Mesenchymal stem cell (in vitro differentiated cells and primary cell): ENCODE results near the gene KCNG2.

Experiments
- DNase-seq: peaks from one replicate; pipeline ENCODE4 v3.0.0-alpha.2; 2013
- H2AFZ ChIP-seq: one replicate; pipeline ENCODE4 v1.6.1; 2013; ENCODE audit warnings: low read depth, mild to moderate bottlenecking, control low read depth, inconsistent platforms, low read length, moderate library complexity
- H2AK5ac ChIP-seq: 2 replicates; pipeline ENCODE4 v1.6.1; 2013; ENCODE audit warnings: low read length, moderate library complexity, mild to moderate bottlenecking, inconsistent platforms; ENCODE audit not compliant: severe bottlenecking
- H2BK120ac ChIP-seq: one replicate; pipeline ENCODE4 v1.6.1; 2013; ENCODE audit warnings: low read depth, mild to moderate bottlenecking, inconsistent platforms, low read length, moderate library complexity
- H2BK12ac ChIP-seq, 2 experiments: one replicate each; pipeline ENCODE4 v1.6.1; 2013; ENCODE audit warnings: inconsistent platforms in 2 of 2, low read length in 2 of 2, mild to moderate bottlenecking in 2 of 2, moderate library complexity in 2 of 2, control low read depth in 1 of 2
- H2BK15ac ChIP-seq: one replicate; pipeline ENCODE4 v1.6.1; 2013; ENCODE audit warnings: mild to moderate bottlenecking, low read depth, inconsistent platforms; ENCODE audit not compliant: poor library complexity, severe bottlenecking
- H2BK5ac ChIP-seq: 2 replicates; pipeline ENCODE4 v1.6.1; 2013; ENCODE audit warnings: low read depth, mild to moderate bottlenecking, low read length, control low read depth, inconsistent platforms; ENCODE audit not compliant: poor library complexity, severe bottlenecking
- H3K14ac ChIP-seq, 2 experiments: one replicate each; pipeline ENCODE4 v1.6.1; 2013; ENCODE audit warnings: inconsistent platforms in 2 of 2, low read length in 2 of 2, control low read depth in 1 of 2, mild to moderate bottlenecking in 1 of 2, moderate library complexity in 1 of 2
- H3K18ac ChIP-seq, 2 experiments: one replicate each; pipeline ENCODE4 v1.6.1; 2013; ENCODE audit warnings: inconsistent platforms in 2 of 2, low read length in 2 of 2, control low read depth in 1 of 2, low read depth in 1 of 2, mild to moderate bottlenecking in 1 of 2
- H3K23ac ChIP-seq, 2 experiments: one replicate each; pipeline ENCODE4 v1.6.1; 2013; ENCODE audit warnings: inconsistent platforms in 2 of 2, low read length in 2 of 2, mild to moderate bottlenecking in 2 of 2, moderate library complexity in 2 of 2, control low read depth in 1 of 2
- H3K27ac ChIP-seq: 2 replicates; pipeline ENCODE4 v1.5.1; 2013; ENCODE audit warnings: mild to moderate bottlenecking, moderate library complexity, low read length, control low read depth, inconsistent platforms; ENCODE audit not compliant: poor library complexity, severe bottlenecking
- H3K27me3 ChIP-seq, 2 experiments: 2 replicates each; pipeline versions ENCODE4 v1.6.1 to v1.7.0; 2013; ENCODE audit warnings: low read length in 2 of 2, mild to moderate bottlenecking in 2 of 2, moderate library complexity in 2 of 2, control low read depth in 1 of 2, inconsistent platforms in 1 of 2; ENCODE audit not compliant: control insufficient read depth in 1 of 2, insufficient read depth in 1 of 2
- H3K36me3 ChIP-seq, 2 experiments: 2 replicates each; pipeline versions ENCODE4 v1.6.1 to v1.7.0; 2013; ENCODE audit warnings: low read length in 2 of 2, control low read depth in 1 of 2, inconsistent platforms in 1 of 2, low read depth in 1 of 2, mild to moderate bottlenecking in 1 of 2; ENCODE audit not compliant: insufficient read depth in 2 of 2, control insufficient read depth in 1 of 2
- H3K4ac ChIP-seq, 2 experiments: one replicate each; pipeline ENCODE4 v1.6.1; 2013; ENCODE audit warnings: inconsistent platforms in 2 of 2, low read length in 2 of 2, mild to moderate bottlenecking in 2 of 2, moderate library complexity in 2 of 2, control low read depth in 1 of 2, low read depth in 1 of 2
- H3K4me1 ChIP-seq: 2 replicates; pipeline ENCODE4 v1.6.1; 2013; ENCODE audit warnings: low read depth, low read length, control low read depth; ENCODE audit not compliant: control insufficient read depth, insufficient read depth
- H3K4me2 ChIP-seq: 2 replicates; pipeline ENCODE4 v1.6.1; 2013; ENCODE audit warnings: low read length, mild to moderate bottlenecking, inconsistent platforms; ENCODE audit not compliant: poor library complexity, severe bottlenecking
- H3K4me3 ChIP-seq, 2 experiments: 2 replicates each; pipeline versions ENCODE4 v1.5.1 to v1.7.0; 2013; ENCODE audit warnings: low read length in 2 of 2, mild to moderate bottlenecking in 2 of 2, control low read depth in 1 of 2, low read depth in 1 of 2; ENCODE audit not compliant: insufficient read depth in 1 of 2
- H3K79me1 ChIP-seq: replicated peaks from 2 replicates; pipeline ENCODE4 v1.6.1; 2013; ENCODE audit warnings: mild to moderate bottlenecking, control low read depth, low read length, inconsistent platforms; ENCODE audit not compliant: poor library complexity, severe bottlenecking
- H3K9ac ChIP-seq: 2 replicates; pipeline ENCODE4 v1.7.0; 2013; ENCODE audit warnings: mild to moderate bottlenecking, low read length, moderate library complexity
- H3K9me3 ChIP-seq: 2 replicates; pipeline ENCODE4 v1.7.0; 2013; ENCODE audit warnings: mild to moderate bottlenecking, low read length; ENCODE audit not compliant: control insufficient read depth
- H4K8ac ChIP-seq: one replicate; pipeline ENCODE4 v1.6.1; 2013; ENCODE audit warnings: inconsistent platforms, mild to moderate bottlenecking, low read length, moderate library complexity
- H4K91ac ChIP-seq: one replicate; pipeline ENCODE4 v1.6.1; 2013; ENCODE audit warnings: mild to moderate bottlenecking, low read length, inconsistent platforms
- WGBS: methylation state at CpG from one replicate; pipeline ENCODE4 v1.1.7; 2013; ENCODE audit warnings: mixed read lengths; 5-methylcytosine and 5-hydroxymethylcytosine counted together

Gene KCNG2

DNA sequence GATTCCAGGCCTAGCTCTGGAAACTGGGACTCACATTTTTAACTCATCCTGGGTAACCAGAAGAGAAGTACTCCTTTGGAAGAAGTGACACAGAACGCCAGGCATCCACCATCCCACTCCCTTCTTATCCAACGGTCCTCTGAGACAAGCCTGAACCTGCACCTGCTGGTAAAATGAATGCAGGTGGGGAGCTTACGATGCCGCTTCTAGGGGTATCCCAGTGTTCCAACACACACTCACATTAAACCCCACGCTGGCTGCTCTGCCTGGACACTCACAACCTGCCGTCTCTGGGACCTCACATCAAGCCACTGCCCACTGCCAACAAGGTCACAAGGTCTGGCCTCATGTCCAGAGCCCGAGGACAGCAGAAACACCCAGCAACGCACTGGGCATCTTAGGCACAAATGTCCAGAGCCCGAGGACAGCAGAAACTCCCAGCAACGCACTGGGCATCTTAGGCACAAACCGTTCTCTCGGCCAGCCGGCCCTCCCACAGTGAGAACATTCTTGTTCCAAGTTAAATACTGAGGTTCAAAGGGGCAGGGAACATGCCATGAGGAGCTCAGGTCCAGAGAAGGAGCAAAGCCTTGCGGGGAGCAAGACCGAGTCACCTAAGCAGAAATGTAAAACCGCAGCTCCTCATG lies 143.9 kb downstream of the KCNG2 start:
- H4K91ac ChIP-seq, result no peak overlapping the region
- H3K4me3 ChIP-seq, result no peak overlapping the region
- no peak overlapping the region for H2BK12ac ChIP-seq
- H3K4me2 ChIP-seq, result no peak overlapping the region
- H3K36me3 ChIP-seq, result peaks cover 48 to 58% of the 10 kb centered on the region in 2 experiments
- H3K9ac ChIP-seq, result no peak overlapping the region
- no peak overlapping the region for H2BK5ac ChIP-seq
- no peak overlapping the region for H2BK15ac ChIP-seq
- H2AK5ac ChIP-seq, result no peak overlapping the region
- no peak overlapping the region for H3K23ac ChIP-seq
- no peak overlapping the region for H2AFZ ChIP-seq
- H4K8ac ChIP-seq, result no peak overlapping the region
- H3K27ac ChIP-seq, result no peak overlapping the region
- H3K18ac ChIP-seq, result no peak overlapping the region
- H3K9me3 ChIP-seq, result no peaks in the 10 kb centered on the region
- 97% methylated on average over 15 of the region's 16 CpGs for WGBS
- peaks cover 16% of the 10 kb centered on the region for H3K4me1 ChIP-seq
- no peak overlapping the region for H2BK120ac ChIP-seq
- DNase-seq, result no peak
- H3K14ac ChIP-seq, result no peak overlapping the region
- H3K27me3 ChIP-seq, result no peaks in the 10 kb centered on the region
- peaks cover 50% of the 10 kb centered on the region for H3K79me1 ChIP-seq
- no peak overlapping the region for H3K4ac ChIP-seq

DNA sequence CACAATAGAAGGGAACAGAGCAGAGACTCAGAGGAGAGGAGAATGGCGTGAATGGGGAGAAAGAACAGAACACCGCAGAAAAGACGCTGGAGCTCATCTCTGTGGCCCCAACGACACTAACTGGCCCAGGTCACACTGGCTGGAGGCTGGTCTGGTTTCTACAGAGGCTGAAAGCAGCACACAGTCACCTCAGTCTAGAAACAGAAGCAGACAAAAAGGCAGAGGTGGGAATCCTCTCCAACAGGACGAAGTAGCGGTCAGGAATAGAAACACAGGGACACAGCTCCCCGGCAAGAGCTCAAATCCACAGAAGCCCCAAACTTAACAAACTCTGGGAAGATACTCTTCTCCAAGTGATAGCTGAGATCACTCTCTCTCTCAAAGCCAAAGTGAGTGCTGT lies 144.5 kb downstream of the KCNG2 start:
- no peak overlapping the region for H2BK5ac ChIP-seq
- H4K8ac ChIP-seq, result no peak overlapping the region
- H3K14ac ChIP-seq, result no peak overlapping the region
- WGBS, result 92% methylated on average over 7 of the region's 7 CpGs
- H3K23ac ChIP-seq, result no peak overlapping the region
- no peak for DNase-seq
- H4K91ac ChIP-seq, result no peak overlapping the region
- H2AFZ ChIP-seq, result no peak overlapping the region
- peaks cover 45% of the 10 kb centered on the region for H3K79me1 ChIP-seq
- no peaks in the 10 kb centered on the region for H3K27me3 ChIP-seq
- peaks cover 16% of the 10 kb centered on the region for H3K4me1 ChIP-seq
- peaks cover 46 to 56% of the 10 kb centered on the region in 2 experiments for H3K36me3 ChIP-seq
- H3K4ac ChIP-seq, result no peak overlapping the region
- H3K9me3 ChIP-seq, result no peaks in the 10 kb centered on the region
- H2BK120ac ChIP-seq, result no peak overlapping the region
- H3K4me2 ChIP-seq, result no peak overlapping the region
- H3K9ac ChIP-seq, result no peak overlapping the region
- no peak overlapping the region for H2BK12ac ChIP-seq
- no peak overlapping the region for H3K4me3 ChIP-seq
- H3K27ac ChIP-seq, result no peak overlapping the region
- no peak overlapping the region for H2BK15ac ChIP-seq
- no peak overlapping the region for H3K18ac ChIP-seq
- no peak overlapping the region for H2AK5ac ChIP-seq

DNA sequence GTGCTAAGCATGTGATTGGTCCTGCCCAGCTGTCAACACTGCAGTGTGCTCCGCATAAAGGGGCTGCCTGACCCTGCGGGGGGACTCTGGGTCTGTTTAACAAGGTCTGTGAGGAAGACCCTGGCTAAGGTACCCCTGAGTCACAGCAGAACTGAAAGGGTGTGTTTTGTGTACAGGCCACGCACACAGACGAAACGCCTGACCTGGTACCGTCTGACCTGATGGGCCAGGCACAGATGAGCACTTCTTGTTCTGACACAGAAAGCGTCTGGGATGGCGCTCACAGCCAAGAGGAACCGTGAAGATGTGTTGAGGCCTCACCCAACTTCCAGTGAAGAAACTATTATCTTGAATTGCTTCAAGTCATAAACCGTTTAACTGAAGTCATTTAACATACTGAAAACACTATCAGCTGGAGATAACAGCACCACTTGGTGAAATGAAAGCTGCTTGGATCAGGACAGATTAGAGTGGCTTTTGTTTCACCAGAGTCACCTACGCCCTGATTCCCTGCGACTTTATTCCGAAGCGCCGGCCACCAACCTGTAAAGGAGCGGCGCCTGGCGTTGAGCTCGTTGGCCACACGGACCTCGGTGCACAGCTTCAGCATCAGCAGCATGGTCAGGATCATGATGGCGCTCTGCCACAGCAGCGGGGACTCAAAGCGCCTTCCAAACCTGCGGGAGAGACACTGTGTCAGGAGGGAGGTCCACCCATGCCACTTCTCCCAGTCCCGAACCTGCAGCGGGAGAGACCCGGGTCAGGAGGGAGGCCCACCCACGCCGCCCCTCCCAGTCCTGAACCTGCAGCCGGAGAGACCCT lies 145.3 kb downstream of the KCNG2 start:
- H3K18ac ChIP-seq, result no peak overlapping the region
- H3K79me1 ChIP-seq, result peaks cover 45% of the 10 kb centered on the region
- H2BK5ac ChIP-seq, result no peak overlapping the region
- no peak overlapping the region for H4K8ac ChIP-seq
- peaks cover 18% of the 10 kb centered on the region for H3K4me1 ChIP-seq
- no peak overlapping the region for H2BK15ac ChIP-seq
- H3K23ac ChIP-seq, result no peak overlapping the region
- no peaks in the 10 kb centered on the region for H3K27me3 ChIP-seq
- H4K91ac ChIP-seq, result no peak overlapping the region
- H3K36me3 ChIP-seq, result peaks cover 40 to 54% of the 10 kb centered on the region in 2 experiments
- H2BK120ac ChIP-seq, result no peak overlapping the region
- no peak overlapping the region for H3K4ac ChIP-seq
- H3K14ac ChIP-seq, result no peak overlapping the region
- no peak overlapping the region for H2BK12ac ChIP-seq
- H3K9ac ChIP-seq, result no peak overlapping the region
- no peak overlapping the region for H3K27ac ChIP-seq
- no peak overlapping the region for H3K4me3 ChIP-seq
- no peak overlapping the region for H2AK5ac ChIP-seq
- H3K4me2 ChIP-seq, result no peak overlapping the region
- H3K9me3 ChIP-seq, result no peaks in the 10 kb centered on the region
- no peak for DNase-seq
- no peak overlapping the region for H2AFZ ChIP-seq
- WGBS, result 92% methylated on average over 30 of the region's 31 CpGs

DNA sequence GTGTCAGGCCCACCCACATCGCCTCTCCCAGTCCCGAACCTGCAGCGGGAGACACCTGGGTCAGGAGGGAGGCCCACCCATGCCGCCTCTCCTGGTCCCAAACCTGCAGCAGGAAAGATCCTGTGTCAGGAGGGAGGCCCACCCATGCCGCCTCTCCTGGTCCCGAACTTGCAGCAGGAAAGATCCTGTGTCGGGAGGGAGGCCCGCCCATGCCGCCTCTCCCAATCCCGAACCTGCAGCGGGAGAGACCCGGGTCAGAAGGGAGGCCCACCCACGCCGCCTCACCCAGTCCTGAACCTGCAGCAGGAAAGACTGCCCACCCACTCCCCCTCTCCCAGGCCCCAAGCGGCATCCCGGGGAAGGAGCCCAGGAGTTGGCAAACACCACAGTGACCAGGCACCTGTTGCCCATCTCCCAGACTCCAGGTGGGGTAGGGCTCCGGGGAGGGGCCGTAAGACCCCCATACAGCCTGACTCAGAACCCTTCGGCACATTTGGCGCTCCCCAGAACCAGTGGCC lies 145.9 kb downstream of the KCNG2 start:
- no peak overlapping the region for H3K4me3 ChIP-seq
- H3K23ac ChIP-seq, result no peak overlapping the region
- H3K4ac ChIP-seq, result no peak overlapping the region
- no peak overlapping the region for H2AK5ac ChIP-seq
- no peak overlapping the region for H2BK5ac ChIP-seq
- no peak overlapping the region for H3K9ac ChIP-seq
- H3K27ac ChIP-seq, result no peak overlapping the region
- no peak overlapping the region for H3K14ac ChIP-seq
- no peak overlapping the region for H4K8ac ChIP-seq
- H2BK12ac ChIP-seq, result no peak overlapping the region
- no peak overlapping the region for H3K4me2 ChIP-seq
- no peak overlapping the region for H2AFZ ChIP-seq
- H3K36me3 ChIP-seq, result peaks cover 45 to 54% of the 10 kb centered on the region in 2 experiments
- no peak overlapping the region for H2BK120ac ChIP-seq
- DNase-seq, result no peak
- WGBS, result 97% methylated on average over 20 of the region's 20 CpGs
- no peak overlapping the region for H2BK15ac ChIP-seq
- no peaks in the 10 kb centered on the region for H3K27me3 ChIP-seq
- peaks cover 18% of the 10 kb centered on the region for H3K4me1 ChIP-seq
- no peak overlapping the region for H4K91ac ChIP-seq
- peaks cover 48% of the 10 kb centered on the region for H3K79me1 ChIP-seq
- no peak overlapping the region for H3K18ac ChIP-seq
- H3K9me3 ChIP-seq, result no peaks in the 10 kb centered on the region
